Measurements from ENCODE around the gene P3H3.

DNA sequence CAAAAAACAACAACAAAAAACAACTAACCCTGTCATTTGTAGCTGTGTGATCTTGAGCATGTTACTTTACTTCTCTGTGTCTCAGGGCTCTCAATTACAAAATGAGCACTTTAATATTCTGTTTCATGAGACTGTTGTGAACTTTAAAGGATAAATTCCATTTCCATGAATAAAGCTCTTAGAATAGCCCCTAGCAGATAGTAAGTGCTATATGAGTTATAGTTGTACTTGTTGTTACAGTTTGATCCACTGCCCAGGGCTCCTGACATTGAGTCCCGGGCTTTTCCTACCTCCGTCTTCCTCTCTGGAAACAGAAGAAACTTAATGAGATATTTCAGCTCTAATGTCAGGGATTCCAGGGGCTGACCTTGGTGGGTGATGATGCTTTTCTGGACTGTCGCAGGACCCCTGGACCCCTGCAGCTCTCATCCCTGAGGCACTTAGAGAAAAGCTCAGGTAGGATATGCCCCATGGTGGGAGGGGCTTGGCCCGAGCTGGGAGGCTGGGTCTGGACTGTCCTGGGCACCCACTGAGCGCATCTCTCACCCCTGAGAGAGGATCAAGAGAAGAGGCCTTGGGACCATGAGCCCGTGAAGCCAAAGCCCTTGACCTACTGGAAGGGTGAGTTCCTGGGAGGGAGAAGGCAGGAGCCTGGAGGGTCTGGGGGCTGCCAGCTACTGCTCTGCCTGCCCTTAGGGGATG is 5.1 kb downstream of the P3H3 start:
- TF ChIP-seq, protein P1, sequence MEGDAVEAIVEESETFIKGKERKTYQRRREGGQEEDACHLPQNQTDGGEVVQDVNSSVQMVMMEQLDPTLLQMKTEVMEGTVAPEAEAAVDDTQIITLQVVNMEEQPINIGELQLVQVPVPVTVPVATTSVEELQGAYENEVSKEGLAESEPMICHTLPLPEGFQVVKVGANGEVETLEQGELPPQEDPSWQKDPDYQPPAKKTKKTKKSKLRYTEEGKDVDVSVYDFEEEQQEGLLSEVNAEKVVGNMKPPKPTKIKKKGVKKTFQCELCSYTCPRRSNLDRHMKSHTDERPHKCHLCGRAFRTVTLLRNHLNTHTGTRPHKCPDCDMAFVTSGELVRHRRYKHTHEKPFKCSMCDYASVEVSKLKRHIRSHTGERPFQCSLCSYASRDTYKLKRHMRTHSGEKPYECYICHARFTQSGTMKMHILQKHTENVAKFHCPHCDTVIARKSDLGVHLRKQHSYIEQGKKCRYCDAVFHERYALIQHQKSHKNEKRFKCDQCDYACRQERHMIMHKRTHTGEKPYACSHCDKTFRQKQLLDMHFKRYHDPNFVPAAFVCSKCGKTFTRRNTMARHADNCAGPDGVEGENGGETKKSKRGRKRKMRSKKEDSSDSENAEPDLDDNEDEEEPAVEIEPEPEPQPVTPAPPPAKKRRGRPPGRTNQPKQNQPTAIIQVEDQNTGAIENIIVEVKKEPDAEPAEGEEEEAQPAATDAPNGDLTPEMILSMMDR (IDR thresholded peaks at IDR 0.05): no peak
- TF ChIP-seq POLR2A (IDR thresholded peaks at IDR 0.05): no peak

All from uterus (tissue), 2 donors.